Activated CD8-positive, alpha-beta memory T cell treated with anti-CD3 and anti-CD28 coated beads for 36 hours (primary cell): ENCODE data around the gene COPS3. TPM values are rescaled to one million over a fixed set of nuclear protein-coding genes. Genes with fewer than 3 reads are reported as not detected.

Experiments
- CTCF ChIA-PET: fragments of 350-600 bp; sonication (Branson Sonifier 250); formaldehyde crosslinking; loops from one replicate; lab custom pipeline; 2021; ENCODE audit warnings: antibody characterized with exemption; lab: Charles Lee
- POLR2A ChIA-PET: fragments of 350-600 bp; sonication (Branson Sonifier 250); formaldehyde crosslinking; loops from one replicate; lab custom pipeline; 2021; ENCODE audit warnings: antibody characterized with exemption; lab: Charles Lee
- total RNA-seq, 2 experiments: library from RNA; stranded (reverse); gene quantifications; one replicate each; pipeline ENCODE4 v1.2.3, GENCODE V29; 2021

Gene COPS3
- total RNA-seq, 2 experiments from 2014 or later = 136 to 141 TPM

DNA sequence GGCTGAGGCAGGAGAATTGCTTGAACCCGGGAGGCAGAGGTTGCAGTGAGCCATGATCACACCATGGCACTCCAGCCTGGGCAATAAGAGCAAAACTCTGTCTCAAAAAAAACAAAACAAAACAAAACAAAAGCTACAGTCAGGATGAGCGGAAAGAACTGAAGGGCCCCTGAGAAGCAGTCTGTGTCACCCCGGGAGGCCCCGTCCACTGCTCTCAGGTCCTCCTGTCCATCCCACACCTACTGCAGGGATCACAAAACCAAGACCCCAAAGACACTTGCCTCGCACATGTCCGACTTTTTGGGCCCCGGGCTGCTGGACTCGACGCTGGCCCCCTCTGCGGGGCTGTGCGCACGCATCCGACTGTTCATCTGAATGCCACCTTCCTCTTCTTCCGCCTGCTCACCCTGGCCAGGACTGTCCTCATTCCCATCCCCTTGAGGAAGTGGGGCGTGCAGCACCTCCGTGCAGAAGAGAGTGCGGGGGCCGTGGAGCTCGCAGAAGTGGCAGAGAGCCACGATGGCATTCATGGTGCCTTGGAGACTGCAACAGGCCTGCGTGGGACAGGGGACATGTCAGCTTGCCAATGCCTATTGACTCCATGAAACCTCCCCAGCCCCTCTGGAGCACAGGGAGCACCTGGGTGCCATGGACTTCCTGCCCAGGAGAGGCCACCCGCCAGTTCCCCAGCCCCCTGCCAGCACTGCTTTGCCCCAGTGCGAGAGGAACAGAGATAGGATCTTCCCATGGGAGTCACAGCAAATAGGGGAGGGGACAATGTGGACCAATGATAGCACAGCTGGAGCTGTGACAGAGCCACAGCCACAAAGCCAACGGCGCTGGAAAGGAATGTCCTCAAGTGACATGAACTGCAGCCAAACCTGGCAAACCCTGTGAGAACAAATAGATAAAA, 53.2 kb downstream of the COPS3 start:
- ChIA-PET POLR2A (no interaction called here), CTCF (no interaction called here)

DNA sequence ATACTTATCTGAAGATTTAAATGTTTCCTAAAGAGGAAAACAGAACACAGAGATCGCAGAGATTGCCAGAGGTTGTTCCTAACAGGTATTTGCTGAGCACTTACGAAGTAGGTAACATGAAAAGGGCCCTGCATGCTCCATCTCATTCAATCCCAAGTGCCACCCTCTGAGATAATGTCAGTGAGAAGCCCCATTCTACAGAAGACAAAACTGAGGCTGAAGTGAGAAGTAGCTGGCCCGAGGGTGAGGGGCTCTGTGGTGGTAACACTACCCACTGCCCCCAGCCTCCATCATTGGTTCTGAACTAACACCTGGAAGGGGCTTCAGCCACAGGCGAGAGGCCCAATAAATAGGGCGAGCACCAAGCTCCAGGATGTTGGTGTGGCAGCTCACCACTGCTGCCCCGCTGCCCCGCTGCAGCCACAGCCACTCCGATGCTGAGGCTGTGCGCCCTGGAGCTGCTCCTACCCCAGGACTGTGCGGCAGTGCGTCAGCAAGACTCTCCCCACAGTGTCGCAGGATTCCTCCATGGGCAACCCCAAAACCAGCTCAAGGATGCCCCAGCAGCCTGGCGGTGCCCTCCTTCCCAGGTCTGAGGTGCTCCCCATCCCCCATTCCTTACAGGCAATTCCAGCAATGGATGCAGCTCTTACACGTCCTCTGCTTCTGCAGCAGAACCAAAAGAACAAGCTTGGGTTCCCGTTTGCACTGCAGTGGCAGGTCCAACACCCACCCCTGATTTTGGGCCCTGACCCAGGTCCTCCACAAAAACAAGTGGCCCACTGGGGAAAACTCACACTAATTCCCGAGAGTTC, 54.4 kb downstream of the COPS3 start:
- ChIA-PET POLR2A (no interaction called here), CTCF (no interaction called here)

DNA sequence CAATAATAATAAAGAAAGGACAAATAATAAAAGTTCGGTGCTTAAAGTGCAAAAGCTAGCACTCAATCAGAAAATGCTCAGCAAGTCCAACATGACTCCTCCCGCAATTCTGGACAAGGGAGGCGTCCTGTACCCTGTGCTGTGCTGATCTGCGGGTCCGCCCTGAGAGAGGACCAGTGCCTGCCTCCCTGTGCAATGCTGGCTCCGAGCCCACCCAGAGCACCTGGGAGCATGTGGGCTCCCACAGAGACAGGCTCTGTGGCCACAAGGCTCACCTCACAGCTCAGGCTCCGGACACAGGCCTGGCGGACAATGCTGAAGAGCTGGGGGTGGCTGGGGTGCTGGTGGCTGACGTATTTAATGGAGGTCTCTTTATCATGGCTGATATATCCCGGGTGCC, 55.1 kb downstream of the COPS3 start:
- CTCF ChIA-PET = no interaction called here
- POLR2A ChIA-PET = no interaction called here

DNA sequence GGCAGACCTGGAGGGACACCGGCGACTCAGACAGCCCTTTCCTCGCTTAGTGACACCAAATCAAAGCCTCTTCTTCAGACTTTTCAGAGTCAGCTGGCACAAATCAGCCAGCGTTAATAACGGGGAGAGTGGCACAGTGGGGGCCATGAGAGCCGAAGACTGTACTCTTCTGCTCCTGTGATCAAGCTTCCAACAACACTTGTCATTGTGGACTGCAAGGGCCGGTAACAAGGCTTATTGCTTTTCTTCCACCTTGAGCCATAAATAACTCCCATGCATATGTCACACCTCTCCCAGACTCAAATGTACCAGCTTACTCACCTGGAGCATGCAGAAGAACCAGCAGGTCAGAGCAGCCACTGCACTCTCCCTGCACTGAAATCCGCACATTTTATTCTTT, 56.9 kb downstream of the COPS3 start:
- ChIA-PET POLR2A (no interaction called here), CTCF (no interaction called here)

DNA sequence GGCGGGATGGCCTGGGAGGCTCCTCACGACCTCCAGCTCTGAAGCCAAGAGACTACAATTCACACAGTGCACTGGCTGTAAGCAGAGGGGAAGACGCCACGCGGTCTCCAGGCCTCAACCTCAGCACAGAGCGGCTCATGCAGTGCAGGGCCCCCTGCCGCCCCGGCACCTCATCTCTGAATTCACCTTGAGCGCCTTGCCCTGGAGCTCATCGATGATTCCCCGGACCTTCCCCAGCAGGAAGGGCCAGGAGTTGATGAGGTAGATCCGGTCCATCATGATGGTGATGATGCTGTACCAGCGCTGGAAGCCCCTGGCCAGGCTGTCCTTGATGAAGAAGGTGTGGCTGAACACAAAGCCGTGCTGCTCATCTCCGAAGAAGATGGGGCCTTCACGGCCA, 57.3 kb downstream of the COPS3 start:
- POLR2A ChIA-PET = no interaction called here
- CTCF ChIA-PET = no interaction called here

DNA sequence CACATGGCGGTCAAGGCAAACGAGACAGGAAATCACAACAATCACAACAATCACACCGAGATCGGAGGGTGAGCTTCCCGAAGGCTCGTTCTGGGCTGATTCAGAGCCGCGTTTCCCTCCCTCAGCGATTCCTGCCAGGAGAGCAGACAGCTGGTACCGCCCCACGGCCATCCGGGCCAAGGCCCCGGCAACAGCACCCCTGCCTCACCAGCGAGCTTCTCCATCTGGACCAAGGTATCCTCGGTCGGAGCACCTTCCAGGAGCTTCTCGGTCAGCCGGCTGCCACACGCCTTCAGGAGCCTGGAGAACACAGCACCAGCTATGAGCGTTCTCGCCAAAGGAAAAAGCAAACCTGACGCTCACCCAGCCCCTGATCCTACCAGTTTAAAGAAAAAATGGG, 59.7 kb downstream of the COPS3 start:
- ChIA-PET POLR2A (no interaction called here), CTCF (interaction anchor here (0.6 kb wide), 1 partner anchor 49 kb away, joined by 3 read pairs; no protein-coding TSS in a partner anchor)

DNA sequence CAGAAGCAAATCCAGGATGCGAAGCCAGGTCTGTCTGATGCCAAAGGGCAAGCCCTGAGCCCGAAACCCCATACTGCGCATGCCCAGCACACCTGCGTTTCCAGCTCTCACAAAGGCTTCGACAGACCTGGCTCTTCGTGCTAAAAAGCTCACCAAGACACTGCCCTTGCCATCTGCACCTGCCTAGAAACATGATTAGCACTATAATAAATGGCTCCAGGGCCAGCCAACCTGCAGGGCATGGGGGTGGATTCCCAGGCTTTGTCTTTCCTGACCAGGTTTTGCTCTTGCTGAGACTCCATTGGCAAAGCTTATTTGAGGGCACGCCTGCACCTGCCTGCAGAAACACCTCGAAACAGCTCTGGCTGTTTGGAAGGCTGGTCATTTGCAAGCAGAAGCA, 60.5 kb downstream of the COPS3 start:
- POLR2A ChIA-PET = no interaction called here
- CTCF ChIA-PET = no interaction called here

DNA sequence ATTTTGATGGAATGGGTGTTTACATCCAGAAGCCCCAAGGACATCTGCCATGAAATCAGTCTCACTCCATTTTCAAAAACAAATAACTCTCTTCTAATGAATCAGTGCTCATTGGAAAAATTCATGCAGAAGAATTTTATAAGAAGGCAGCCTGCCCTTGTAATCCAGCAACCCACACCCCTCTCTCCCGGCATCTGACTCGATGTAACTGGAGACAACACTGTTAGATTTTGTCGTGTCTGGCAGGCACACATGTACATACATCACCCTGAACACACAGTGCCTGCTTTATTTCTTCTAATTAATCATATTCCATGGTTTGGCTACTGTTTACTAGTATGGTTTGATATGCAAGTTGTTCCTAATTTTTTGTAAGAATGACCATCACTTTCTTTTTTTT, 63.1 kb downstream of the COPS3 start:
- ChIA-PET CTCF (interaction anchor here (0.7 kb wide), 1 partner anchor 41 kb away, joined by 4 read pairs; no protein-coding TSS in a partner anchor), POLR2A (no interaction called here)

DNA sequence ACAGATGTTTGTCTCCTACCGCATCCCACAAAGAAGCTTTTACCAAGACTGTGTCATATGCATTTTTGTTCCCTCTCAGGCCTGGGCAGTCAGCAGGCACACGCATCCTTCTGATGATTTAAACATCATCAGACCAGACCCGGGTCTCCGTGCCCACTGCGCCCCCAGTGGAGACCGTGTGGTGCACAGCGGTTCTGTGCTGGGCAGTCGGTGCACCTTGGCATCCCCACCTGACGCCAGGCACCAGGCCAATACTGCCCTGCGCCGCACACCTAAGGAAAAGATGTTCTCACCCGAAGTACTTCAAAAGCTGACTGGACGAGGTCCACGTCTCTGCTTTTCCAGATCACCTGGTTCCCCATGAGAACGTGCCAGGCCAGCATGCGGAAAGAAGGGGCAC, 64.3 kb downstream of the COPS3 start:
- CTCF ChIA-PET = no interaction called here
- POLR2A ChIA-PET = no interaction called here

DNA sequence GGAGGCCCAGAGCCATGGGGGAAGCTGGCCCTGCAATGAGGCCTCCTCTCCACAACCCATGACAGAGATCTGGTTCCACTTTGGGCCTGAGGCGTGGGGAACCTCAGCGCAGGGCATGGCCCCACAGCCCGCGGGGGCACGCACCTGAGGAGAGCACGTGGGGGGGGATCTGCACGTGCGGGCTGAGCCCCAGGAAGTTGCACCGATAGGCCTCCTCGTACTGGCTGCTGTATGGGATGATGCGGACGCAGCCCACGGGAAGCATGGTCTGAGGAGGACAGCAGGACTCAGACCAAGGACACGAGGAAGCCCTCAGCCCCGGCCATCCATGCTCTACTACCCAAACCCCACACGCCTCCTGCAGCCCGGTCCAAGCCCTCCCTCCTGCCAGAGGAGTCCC, 64.8 kb downstream of the COPS3 start:
- ChIA-PET POLR2A (no interaction called here), CTCF (no interaction called here)

DNA sequence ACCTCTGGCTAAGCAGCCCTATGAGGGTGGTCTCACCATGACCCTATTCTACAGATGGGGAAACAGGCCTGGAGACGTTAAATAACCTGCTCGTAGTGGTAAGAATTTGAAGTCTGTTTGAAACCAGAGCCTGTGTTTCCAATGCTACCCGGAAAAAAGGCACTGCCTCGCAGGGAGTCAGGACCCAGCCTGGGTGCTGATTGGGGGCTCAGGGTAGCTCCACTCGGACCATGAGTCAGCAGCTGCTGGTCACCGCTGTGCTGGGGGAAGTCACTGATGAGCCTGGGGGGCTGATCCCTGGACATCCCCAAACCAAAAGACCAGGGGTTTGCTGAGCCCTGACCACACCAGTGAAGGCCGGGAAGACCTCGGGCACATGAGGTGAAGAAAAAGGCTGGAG, 65.5 kb downstream of the COPS3 start:
- POLR2A ChIA-PET = no interaction called here
- CTCF ChIA-PET = no interaction called here

DNA sequence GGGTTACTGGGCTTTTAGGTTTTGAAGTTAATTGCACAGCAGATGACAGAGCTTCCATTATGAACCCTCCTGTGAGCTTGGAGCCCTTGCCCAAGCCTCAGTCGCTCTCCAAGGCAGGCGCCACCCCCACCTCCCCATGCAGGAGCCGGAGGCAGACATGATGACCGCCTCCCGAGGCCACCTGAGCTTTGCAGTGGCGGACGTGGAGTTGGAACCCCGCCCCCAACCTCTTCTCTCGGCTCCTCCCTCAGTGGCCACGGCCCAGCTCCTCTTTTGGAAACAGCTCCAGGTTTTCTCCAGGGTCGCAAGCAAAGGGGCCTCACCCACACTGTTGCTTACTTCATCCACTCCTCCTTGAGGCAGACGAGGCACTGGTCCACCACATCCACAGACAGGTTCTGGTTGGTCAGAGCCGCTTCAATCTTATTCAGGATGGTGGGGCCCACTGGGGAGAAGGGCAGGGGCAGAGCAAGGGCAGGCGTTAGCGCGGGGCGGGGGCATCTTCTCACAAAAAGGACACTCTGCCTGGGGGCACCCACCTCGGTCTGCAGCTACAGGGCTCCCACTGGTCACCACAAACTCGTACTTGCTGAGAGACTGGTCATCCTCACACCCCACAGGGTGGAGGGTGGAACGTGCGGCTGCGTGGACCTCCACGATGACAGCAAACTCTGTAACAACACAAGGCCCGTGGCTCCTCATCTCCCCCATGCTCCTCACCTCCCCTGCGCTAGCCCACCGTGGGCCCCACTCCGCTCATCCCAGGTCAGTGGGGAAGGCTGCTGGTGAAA, 66.2 kb downstream of the COPS3 start:
- ChIA-PET POLR2A (no interaction called here), CTCF (no interaction called here)

DNA sequence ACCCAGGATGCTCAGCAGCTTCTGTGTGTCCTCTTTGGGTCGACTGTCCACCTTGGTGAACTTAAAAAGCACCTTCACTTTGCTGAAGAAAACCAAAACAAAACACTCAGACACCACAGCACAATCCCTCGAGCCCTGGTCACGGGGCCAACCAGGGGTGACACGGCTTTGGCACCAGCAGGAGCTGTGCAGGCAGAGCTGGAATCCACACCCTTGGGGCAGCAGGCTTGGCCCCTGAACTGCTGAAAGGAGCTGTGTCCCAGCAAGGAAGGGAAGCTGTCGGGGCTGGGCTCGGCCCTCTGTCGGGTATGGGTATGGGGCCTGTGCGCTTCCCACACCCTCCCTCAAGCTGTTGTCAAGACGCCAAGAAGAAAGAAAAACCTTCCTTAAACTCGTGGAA, 67.3 kb downstream of the COPS3 start:
- ChIA-PET POLR2A (no interaction called here), CTCF (no interaction called here)

DNA sequence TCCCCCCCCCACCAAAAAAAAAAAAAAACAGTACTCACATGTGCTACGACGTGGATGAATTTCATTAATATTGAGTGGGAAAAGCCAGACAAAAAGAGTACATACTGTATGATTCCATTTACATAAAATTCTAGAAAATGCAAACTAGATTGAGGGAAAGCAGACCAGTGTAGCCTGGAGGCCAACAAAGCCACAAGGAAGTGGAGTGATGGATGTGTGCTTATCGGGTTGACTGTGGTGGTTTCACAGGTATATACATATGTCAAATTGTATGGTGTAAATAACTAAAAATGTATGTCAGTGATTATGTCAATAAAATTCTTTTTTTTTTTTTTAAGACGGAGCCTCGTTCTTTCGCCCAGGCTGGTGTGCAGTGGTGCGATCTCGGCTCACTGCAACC, 73.0 kb downstream of the COPS3 start:
- CTCF ChIA-PET = interaction anchor here (0.6 to 2.0 kb wide), 3 partner anchors 66 to 822 kb away, joined by 3 to 4 read pairs (median 3); no protein-coding TSS in a partner anchor
- POLR2A ChIA-PET = no interaction called here

DNA sequence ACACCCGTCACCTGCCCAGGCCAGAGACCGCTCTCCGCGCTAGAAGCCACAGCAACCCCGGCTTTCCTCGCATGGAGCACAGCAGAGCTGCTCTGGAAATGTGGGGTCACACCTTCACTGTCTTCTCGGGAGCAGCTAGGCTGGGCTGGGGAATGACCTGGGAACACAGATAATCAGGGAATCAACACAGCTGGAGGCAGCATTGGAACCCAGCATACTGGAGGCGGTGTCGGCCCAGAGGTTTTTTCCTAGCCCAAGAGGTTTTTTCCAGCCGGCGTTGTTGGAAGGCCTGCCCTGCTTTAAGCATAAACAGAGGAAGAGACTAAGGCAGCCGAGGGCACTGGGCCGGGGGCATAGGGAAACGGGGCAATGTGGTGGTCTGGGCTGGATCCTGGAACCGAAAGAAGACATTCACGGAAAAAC, 74.1 kb downstream of the COPS3 start:
- POLR2A ChIA-PET = no interaction called here
- CTCF ChIA-PET = interaction anchor here (0.5 to 1.6 kb wide), 2 partner anchors 12 to 21 kb away, joined by 3 read pairs; no protein-coding TSS in a partner anchor

DNA sequence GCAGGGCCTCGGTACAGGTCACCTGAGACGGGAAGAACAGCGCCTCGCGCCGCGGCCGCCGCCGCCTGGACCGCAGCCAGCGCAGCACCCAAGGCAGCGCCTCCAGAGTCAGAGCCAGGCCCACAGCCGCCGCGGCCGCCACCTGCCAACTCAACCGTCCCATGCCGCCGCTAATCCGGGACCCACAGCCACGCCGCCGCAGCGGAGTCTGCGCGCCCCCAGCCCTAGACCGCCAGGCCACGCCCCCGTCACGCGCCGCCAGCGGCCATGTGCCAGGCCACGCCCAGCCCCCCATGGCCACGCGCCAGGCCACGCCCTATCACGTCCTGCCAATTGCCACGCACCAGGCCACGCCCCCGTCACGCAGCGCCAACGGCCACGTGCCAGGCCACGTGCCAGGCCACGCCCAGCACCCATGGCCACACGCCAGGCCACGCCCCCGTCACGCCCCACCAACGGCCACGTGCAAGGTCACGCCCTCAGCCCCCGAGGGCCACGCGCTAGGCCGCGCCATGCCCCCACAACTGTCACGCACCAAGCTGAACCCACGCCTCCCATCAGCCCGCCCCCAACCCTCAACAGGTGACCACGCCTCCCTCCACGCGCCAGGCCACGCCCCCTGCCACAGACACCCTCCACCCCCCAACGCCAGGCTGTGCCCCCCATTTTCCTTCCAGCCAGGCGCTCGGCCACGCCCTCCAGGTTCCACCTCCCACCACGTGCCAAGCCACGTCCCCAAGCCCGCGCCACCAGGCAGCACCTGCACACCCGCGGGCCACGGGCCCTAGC, 74.7 kb downstream of the COPS3 start, which contains the start of gene PLD6:
TSS of gene PLD6 (minus strand) at position 210 of the 789 bp plus-strand sequence. CDS start at position 163, 47 bp downstream.
- ChIA-PET CTCF (interaction anchor here (0.5 to 1.6 kb wide), 3 partner anchors 13 to 64 kb away, joined by 3 read pairs; no protein-coding TSS in a partner anchor), POLR2A (interaction anchor here (0.7 kb wide), 1 partner anchor 8 kb away, joined by 3 read pairs; no protein-coding TSS in a partner anchor)

DNA sequence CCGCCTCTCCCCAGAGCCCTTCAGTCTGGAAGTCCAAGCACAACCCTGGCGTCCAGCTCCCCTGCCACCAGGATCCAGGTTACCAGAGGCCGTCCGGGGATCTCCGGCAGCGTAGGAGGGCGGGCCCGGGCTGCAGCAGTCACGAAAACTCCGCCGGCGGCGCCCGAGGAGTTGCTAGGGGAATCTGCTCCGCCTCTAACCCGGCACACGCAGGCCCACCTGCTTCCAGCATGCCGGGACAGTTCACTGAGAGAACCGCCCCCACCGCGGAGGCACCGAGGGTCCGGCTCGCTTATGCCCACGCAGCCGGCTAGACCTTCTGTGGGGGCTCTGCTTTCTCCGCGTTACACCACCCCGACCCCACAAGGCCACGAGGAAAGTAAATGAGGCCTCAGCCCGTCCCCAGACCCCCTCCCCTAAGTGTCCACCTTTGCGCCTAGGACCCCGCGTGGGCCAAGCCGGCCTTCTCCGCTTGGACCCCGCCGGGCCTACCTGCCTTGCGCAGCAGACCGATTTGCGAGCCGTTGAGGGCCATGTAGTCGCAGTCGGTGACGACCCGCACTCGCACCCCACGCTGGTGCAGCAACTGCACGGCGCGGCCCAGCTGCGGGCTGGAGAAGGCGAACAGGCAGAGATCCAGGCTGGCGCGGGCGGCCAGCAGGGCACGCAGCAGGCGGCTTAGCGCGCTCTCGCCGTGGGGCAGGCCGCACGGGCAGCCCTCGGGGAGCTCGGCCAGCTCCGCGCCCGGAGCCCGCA, 75.5 kb downstream of the COPS3 start:
- ChIA-PET POLR2A (interaction anchor here (0.7 to 1.5 kb wide), 4 partner anchors 7 to 54 kb away, joined by 3 to 5 read pairs (median 3); no protein-coding TSS in a partner anchor), CTCF (interaction anchor here (0.6 to 1.6 kb wide), 2 partner anchors 20 to 65 kb away, joined by 3 read pairs; no protein-coding TSS in a partner anchor)
